HepG2 (cell line): ENCODE results near the gene AFF4. TPM values are rescaled to one million over a fixed set of nuclear protein-coding genes. Genes with fewer than 3 reads are reported as not detected.

Experiments
- CBFB ChIP-seq: sonication (generic); formaldehyde crosslinking; IDR thresholded peaks from 2 replicates; pipeline ENCODE4 v1.4.0; 2020; ENCODE audit warnings: missing genetic modification reagents
- CEBPG ChIP-seq: IDR thresholded peaks from 2 replicates; pipeline ENCODE4 v1.6.1; 2016
- DNMT3B ChIP-seq: conservative IDR thresholded peaks from 2 replicates; pipeline ENCODE4 v1.6.1; 2016; ENCODE audit warnings: missing biosample characterization, control low read depth
- FOXJ3 ChIP-seq: sonication (generic); formaldehyde crosslinking; IDR thresholded peaks from 2 replicates; pipeline ENCODE4 v1.4.0; 2020; ENCODE audit warnings: missing genetic modification reagents, mild to moderate bottlenecking, borderline replicate concordance
- NFYC ChIP-seq: IDR thresholded peaks from 2 replicates; pipeline ENCODE4 v1.6.1; 2016; ENCODE audit warnings: missing genetic modification reagents, missing compliant biosample characterization
- SIX4 ChIP-seq: sonication (generic); formaldehyde crosslinking; IDR thresholded peaks from 2 replicates; pipeline ENCODE4 v1.4.0; 2020; ENCODE audit warnings: missing genetic modification reagents
- TAF15 ChIP-seq: fragments of 200-400 bp; formaldehyde crosslinking; IDR thresholded peaks from one replicate; pipeline ENCODE4 v1.6.1; 2018; ENCODE audit warnings: mild to moderate bottlenecking, low read depth, low read length; ENCODE audit not compliant: poor library complexity, severe bottlenecking
- ZNF138 ChIP-seq: sonication (generic); formaldehyde crosslinking; IDR thresholded peaks from 2 replicates; pipeline ENCODE4 v1.5.0; 2020; ENCODE audit warnings: mild to moderate bottlenecking, low read depth, missing genetic modification reagents
- ZNF33B ChIP-seq: sonication (generic); formaldehyde crosslinking; IDR thresholded peaks from 2 replicates; pipeline ENCODE4 v1.5.1; 2020; ENCODE audit warnings: mild to moderate bottlenecking, missing genetic modification reagents
- ZNF567 ChIP-seq: sonication (generic); formaldehyde crosslinking; IDR thresholded peaks from 2 replicates; pipeline ENCODE4 v1.8.1; 2023; ENCODE audit warnings: mild to moderate bottlenecking, missing genetic modification reagents, borderline replicate concordance
- ZNF570 ChIP-seq: sonication (generic); formaldehyde crosslinking; IDR thresholded peaks from 2 replicates; pipeline ENCODE4 v1.4.0; 2020; ENCODE audit warnings: mild to moderate bottlenecking, missing genetic modification reagents, borderline replicate concordance
- ZNF646 ChIP-seq: sonication (generic); formaldehyde crosslinking; IDR thresholded peaks from 2 replicates; pipeline ENCODE4 v1.9.0; 2021; ENCODE audit warnings: mild to moderate bottlenecking, missing genetic modification reagents
- polyA plus RNA-seq, 8 experiments: library from polyadenylated mRNA; depleted of rRNA in 3 of 8; stranded (reverse) in 7 of 8; unstranded in 1 of 8; fragments of >200 nt; fragmentation: Illumina TruSeq in 4 of 8; extraction: Trizol in 4 of 8; gene quantifications; 2 replicates each; pipeline versions ENCODE4 v1.2.1 to v1.2.3, GENCODE V29; 2011 to 2016; ENCODE audit warnings: low read depth in 4 of 8, missing spikeins in 1 of 8, mixed read lengths in 1 of 8; ENCODE audit not compliant: insufficient read depth in 1 of 8
- total RNA-seq, 5 experiments: library from RNA; depleted of rRNA; stranded (reverse); fragments of >200 nt; fragmentation: Illumina TruSeq; extraction: Trizol; gene quantifications; 2 replicates each; pipeline ENCODE4 v1.2.3, GENCODE V29; 2016; ENCODE audit warnings: low read depth in 1 of 5
- TF ChIP-seq, protein P1 (sequence below): sonication (generic); formaldehyde crosslinking; IDR thresholded peaks from 2 replicates; pipeline ENCODE4 v1.4.0; 2020; ENCODE audit warnings: missing genetic modification reagents, mild to moderate bottlenecking, borderline replicate concordance
- TF ChIP-seq, protein P2 (sequence below): IDR thresholded peaks from 2 replicates; pipeline ENCODE4 v1.6.1; 2018; ENCODE audit warnings: missing genetic modification reagents, mild to moderate bottlenecking, missing compliant biosample characterization
- TF ChIP-seq, protein P3 (sequence below): sonication (generic); formaldehyde crosslinking; IDR thresholded peaks from 2 replicates; pipeline ENCODE4 v1.5.1; 2020; ENCODE audit warnings: missing genetic modification reagents, mild to moderate bottlenecking, borderline replicate concordance

AFF4 gene
- total and polyA plus RNA-seq, 2 of the 13 experiments (the other 11 are each of a cell fraction or from before 2014, with no cell fraction given) = 22.1 to 25.5 TPM

DNA sequence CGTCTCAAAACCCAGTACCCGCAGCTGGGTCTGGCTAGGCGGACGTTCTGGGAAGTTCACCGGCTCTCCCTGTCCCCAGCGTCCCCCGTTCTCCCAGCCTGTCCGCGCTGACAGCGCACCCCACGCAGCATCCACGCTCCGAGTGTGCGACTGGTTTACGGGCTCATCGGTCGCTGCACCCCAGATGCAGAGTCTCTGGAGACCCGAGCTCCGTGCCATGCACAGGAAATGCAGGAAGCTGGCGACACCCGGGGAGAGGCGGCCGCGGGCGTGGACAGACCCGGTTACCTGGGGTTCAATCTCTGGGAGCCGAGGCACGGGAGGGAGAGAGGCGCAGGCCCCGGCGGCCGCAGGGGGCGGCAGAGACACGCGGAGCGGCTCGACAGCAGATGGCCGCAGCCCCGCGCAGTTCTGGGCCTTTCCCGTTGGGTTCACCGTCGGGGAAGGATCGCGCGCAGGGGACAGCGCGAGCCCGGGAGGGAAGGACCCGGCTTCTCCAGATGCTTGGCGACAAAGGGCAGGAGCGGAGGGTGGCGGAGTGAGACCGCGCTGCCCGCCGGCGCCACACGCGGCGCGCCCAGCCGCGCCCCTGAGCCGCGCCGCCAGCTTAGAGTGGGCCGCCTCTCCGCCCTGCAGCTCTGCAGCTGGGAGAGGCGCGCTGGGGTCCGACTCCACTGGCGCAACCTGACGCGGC, 133.5 kb downstream of the AFF4 start (continued):
- TF ChIP-seq ZNF646 (CRISPR knock-in tag) (peak; percentile 54; the same call in 1 of the 2 replicates), DNMT3B (CRISPR knock-in tag) (no peak; the same call in 1 of the 2 replicates), ZNF567 (CRISPR knock-in tag) (no peak), CEBPG (CRISPR knock-in tag) (no peak), NFYC (CRISPR knock-in tag) (no peak), SIX4 (no peak), ZNF138 (CRISPR knock-in tag) (peak; percentile 39), ZNF570 (no peak), TAF15 (peak; percentile 97), FOXJ3 (CRISPR knock-in tag) (no peak), ZNF33B (CRISPR knock-in tag) (peak; percentile 87; the same call in 1 of the 2 replicates), CBFB (CRISPR knock-in tag) (no peak)
- TF ChIP-seq, protein P1, sequence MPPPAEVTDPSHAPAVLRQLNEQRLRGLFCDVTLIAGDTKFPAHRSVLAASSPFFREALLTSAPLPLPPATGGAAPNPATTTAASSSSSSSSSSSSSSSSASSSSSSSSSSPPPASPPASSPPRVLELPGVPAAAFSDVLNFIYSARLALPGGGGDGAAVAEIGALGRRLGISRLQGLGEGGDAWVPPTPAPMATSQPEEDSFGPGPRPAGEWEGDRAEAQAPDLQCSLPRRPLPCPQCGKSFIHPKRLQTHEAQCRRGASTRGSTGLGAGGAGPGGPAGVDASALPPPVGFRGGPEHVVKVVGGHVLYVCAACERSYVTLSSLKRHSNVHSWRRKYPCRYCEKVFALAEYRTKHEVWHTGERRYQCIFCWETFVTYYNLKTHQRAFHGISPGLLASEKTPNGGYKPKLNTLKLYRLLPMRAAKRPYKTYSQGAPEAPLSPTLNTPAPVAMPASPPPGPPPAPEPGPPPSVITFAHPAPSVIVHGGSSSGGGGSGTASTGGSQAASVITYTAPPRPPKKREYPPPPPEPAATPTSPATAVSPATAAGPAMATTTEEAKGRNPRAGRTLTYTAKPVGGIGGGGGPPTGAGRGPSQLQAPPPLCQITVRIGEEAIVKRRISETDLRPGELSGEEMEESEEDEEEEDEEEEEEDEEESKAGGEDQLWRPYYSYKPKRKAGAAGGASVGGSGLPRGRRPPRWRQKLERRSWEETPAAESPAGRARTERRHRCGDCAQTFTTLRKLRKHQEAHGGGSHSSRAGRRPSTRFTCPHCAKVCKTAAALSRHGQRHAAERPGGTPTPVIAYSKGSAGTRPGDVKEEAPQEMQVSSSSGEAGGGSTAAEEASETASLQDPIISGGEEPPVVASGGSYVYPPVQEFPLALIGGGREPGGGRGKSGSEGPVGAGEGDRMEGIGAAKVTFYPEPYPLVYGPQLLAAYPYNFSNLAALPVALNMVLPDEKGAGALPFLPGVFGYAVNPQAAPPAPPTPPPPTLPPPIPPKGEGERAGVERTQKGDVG (CRISPR knock-in tag) = no peak
- TF ChIP-seq, protein P2, sequence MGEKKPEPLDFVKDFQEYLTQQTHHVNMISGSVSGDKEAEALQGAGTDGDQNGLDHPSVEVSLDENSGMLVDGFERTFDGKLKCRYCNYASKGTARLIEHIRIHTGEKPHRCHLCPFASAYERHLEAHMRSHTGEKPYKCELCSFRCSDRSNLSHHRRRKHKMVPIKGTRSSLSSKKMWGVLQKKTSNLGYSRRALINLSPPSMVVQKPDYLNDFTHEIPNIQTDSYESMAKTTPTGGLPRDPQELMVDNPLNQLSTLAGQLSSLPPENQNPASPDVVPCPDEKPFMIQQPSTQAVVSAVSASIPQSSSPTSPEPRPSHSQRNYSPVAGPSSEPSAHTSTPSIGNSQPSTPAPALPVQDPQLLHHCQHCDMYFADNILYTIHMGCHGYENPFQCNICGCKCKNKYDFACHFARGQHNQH (CRISPR knock-in tag) = peak; percentile 20; the same call in 1 of the 2 replicates
- TF ChIP-seq, protein P3, sequence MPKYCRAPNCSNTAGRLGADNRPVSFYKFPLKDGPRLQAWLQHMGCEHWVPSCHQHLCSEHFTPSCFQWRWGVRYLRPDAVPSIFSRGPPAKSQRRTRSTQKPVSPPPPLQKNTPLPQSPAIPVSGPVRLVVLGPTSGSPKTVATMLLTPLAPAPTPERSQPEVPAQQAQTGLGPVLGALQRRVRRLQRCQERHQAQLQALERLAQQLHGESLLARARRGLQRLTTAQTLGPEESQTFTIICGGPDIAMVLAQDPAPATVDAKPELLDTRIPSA = peak; percentile 0; the same call in 1 of the 2 replicates
